ENCODE measurements around the gene CNBD2. TPM values are rescaled to one million over a fixed set of nuclear protein-coding genes. Genes with fewer than 3 reads are reported as not detected.
"Not testable (repeated sequence)": the region's sequence is repeated elsewhere in the genome, so short reads cannot be mapped to it uniquely, and the experiment has no call there.

CNBD2 gene
- total and polyA plus RNA-seq, 12 donors: 1.1 to 23.3 (median 5.2) TPM

GRCh38 chr20:36050436-36051317 lies 82.3 kb downstream of the CNBD2 start:
- peak overlapping the region; percentile 89 to 99 (median 98) for H3K27ac ChIP-seq
- peak overlapping the region; percentile 83 to 100 (median 100) for H3K4me3 ChIP-seq
- H3K9me3 ChIP-seq (replicated peaks in 1 of 3): no peaks in the 10 kb centered on the region
- H3K36me3 ChIP-seq (replicated peaks in 1 of 2): no peaks in the 10 kb centered on the region
- peak; percentile 98 to 99 for TF ChIP-seq POLR2A (IDR thresholded peaks at IDR 0.05)
- TF ChIP-seq, protein P1, sequence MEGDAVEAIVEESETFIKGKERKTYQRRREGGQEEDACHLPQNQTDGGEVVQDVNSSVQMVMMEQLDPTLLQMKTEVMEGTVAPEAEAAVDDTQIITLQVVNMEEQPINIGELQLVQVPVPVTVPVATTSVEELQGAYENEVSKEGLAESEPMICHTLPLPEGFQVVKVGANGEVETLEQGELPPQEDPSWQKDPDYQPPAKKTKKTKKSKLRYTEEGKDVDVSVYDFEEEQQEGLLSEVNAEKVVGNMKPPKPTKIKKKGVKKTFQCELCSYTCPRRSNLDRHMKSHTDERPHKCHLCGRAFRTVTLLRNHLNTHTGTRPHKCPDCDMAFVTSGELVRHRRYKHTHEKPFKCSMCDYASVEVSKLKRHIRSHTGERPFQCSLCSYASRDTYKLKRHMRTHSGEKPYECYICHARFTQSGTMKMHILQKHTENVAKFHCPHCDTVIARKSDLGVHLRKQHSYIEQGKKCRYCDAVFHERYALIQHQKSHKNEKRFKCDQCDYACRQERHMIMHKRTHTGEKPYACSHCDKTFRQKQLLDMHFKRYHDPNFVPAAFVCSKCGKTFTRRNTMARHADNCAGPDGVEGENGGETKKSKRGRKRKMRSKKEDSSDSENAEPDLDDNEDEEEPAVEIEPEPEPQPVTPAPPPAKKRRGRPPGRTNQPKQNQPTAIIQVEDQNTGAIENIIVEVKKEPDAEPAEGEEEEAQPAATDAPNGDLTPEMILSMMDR (IDR thresholded peaks at IDR 0.05): peak in 1 of 6 experiments; percentile 4
- intact Hi-C loops (cut with DNase I): no loop called here
- peaks cover 11 to 36% of the 10 kb centered on the region in 2 donors for H3K4me1 ChIP-seq (replicated peaks in 1 of 2)
- H3K27me3 ChIP-seq: no peaks in the 10 kb centered on the region
- DNase-seq: peak; percentile 89 to 96 (median 93)
- 0 to 1% (median 1%) methylated on average over 11 to 75 of the region's 75 CpGs for WGBS, 4 donors

DNA sequence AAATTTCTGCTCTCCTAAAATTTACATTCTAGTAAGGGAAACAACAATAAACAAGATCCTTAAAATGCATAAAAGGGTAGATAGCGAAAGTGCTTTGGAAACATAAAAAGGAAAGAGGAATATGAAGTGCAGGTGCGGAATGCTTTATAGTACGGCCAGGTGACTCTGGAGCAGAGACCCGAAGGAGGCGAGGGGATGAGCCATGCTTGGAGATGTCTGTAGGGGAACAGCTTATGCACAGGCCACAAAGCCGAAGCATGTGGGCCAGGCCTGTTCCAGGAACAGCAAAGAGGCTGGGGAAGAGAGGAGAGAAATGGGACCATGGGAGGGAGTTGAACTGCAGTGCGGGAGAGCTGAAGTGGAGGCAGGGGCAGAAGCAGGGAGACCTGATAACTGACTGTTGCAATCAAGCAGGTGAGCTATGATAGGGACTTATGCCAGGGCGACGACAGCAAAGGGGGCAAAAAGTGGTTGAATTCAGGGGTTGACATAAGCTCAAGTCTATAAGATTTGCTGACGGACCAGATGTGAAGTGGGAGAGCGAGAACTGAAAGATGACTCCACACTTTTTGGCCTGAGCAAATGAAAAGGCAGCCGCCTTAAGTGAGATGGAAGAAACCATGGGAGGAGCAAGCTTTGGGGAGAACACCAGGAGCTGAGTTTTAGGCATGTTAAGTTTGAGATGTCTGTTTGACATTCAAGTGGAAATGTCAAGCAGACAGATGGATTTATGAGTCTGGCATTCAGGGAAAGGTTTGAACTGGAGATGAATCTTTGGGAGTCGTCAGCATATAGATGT lies 83.1 kb downstream of the CNBD2 start:
- Histone ChIP-seq H3K4me1 (replicated peaks in 1 of 2) (peaks cover 11 to 28% of the 10 kb centered on the region in 2 donors), H3K27me3 (no peaks in the 10 kb centered on the region), H3K9me3 (replicated peaks in 1 of 3) (no peaks in the 10 kb centered on the region), H3K27ac (peak overlapping the region in 2 of 5 donors; percentile 97 to 98), H3K4me3 (peak overlapping the region in 2 of 4 donors; percentile 83 to 100), H3K36me3 (replicated peaks in 1 of 2) (no peaks in the 10 kb centered on the region)
- no peak for DNase-seq
- intact Hi-C loops (cut with DNase I): no loop called here
- WGBS, 4 donors: 78 to 83% (median 81%) methylated on average over 13 of the region's 13 CpGs
- TF ChIP-seq POLR2A (IDR thresholded peaks at IDR 0.05): no peak
- TF ChIP-seq, protein P1 (IDR thresholded peaks at IDR 0.05): no peak

DNA sequence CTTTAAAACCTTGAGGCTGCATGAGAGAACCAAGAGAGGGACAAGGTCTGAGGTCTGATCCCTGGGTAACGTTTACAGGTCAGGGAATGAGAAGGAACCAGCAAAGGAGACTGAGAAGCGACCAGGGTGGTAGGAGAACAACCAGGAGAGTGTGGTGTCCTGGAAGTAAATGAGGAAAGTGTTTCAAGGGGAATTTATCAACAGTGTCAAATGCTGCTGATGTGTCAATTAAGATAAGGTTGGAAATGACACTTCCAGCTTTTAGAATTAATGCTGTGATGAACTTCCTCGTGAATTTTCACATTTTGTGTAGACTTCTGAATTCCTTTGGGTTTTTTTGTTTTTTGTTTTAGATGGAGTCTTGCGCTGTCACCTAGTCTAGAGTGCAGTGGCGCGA lies 83.7 kb downstream of the CNBD2 start:
- intact Hi-C loops (cut with DNase I): no loop called here
- Histone ChIP-seq H3K27ac (no peak overlapping the region), H3K27me3 (no peaks in the 10 kb centered on the region), H3K9me3 (replicated peaks in 1 of 3) (no peaks in the 10 kb centered on the region), H3K4me1 (replicated peaks in 1 of 2) (peaks cover 6 to 23% of the 10 kb centered on the region in 2 donors), H3K36me3 (replicated peaks in 1 of 2) (no peaks in the 10 kb centered on the region), H3K4me3 (no peak overlapping the region)
- no peak for TF ChIP-seq POLR2A (IDR thresholded peaks at IDR 0.05)
- TF ChIP-seq, protein P1 (IDR thresholded peaks at IDR 0.05): no peak
- no peak for DNase-seq
- WGBS, 4 donors: 87 to 90% (median 88%) methylated on average over 6 of the region's 6 CpGs

DNA sequence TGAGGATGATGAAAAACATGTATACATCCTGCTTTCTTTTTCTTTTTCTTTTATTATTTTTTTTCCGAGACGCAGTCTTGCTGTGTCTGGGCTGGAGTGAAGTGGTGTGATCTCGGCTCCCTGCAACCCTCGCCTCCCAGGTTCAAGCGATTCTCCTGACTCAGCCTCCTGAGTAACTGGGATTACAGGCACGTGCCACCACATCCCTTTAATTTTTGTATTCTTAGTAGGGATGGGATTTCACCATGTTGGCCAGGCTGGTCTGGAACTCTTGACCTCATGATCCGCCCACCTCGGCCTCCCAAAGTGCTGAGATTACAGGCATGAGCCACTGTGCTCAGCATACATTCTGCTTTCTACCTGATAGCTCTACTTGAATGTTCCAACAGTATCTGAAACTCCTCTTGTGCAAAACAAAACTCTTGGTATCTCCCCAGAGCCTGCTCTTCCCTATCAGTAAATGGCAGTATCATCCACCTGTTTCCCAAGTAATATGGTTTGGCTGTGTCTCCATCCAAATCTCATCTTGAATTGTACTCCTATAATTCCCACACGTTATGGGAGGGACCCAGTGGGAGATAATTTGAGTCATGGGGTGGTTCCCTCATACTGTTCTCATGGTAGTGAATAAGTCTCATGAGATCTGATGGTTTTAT lies 85.6 kb downstream of the CNBD2 start:
- DNase-seq; H3K4me1 ChIP-seq (replicated peaks in 1 of 2); intact Hi-C loops (cut with DNase I); H3K27ac ChIP-seq; H3K36me3 ChIP-seq (replicated peaks in 1 of 2); H3K27me3 ChIP-seq; H3K9me3 ChIP-seq (replicated peaks in 1 of 3); H3K4me3 ChIP-seq: not testable (repeated sequence)
- WGBS, 4 donors: 83 to 86% (median 85%) methylated on average over 9 of the region's 9 CpGs

All from adrenal gland (tissue), 12 donors.